WI38 (cell line): Measurements from ENCODE around the gene PSME4.

Experiments
- H3K4me3 ChIP-seq: 2 replicates; pipeline ENCODE4 v1.5.1; 2011; ENCODE audit warnings: low read depth, mild to moderate bottlenecking, control low read depth, low read length
- TF ChIP-seq, protein P1 (sequence below): IDR thresholded peaks from 2 replicates; pipeline ENCODE4 v1.5.1; 2012; ENCODE audit warnings: low read depth, mild to moderate bottlenecking, control low read depth, low read length

The PSME4 gene

DNA sequence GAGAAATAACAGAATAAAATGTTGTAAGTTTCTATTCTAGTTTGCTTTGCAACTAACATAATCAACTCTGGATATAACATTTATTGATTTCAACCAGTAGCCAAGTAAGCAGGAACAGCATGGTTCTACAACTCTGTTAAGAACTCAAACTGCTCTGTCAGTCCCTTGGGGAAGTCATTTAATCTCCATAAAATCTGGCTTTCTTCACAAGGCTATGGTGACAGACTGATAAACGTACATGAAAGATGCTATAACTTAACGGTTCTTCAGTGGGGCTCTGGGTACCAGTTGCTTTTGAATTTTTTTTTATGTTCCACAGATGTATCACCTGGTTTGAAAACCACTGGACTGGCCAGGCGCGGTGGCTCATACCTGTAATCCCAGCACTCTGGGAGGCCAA, 10.3 kb downstream of the PSME4 start:
- TF ChIP-seq, protein P1, sequence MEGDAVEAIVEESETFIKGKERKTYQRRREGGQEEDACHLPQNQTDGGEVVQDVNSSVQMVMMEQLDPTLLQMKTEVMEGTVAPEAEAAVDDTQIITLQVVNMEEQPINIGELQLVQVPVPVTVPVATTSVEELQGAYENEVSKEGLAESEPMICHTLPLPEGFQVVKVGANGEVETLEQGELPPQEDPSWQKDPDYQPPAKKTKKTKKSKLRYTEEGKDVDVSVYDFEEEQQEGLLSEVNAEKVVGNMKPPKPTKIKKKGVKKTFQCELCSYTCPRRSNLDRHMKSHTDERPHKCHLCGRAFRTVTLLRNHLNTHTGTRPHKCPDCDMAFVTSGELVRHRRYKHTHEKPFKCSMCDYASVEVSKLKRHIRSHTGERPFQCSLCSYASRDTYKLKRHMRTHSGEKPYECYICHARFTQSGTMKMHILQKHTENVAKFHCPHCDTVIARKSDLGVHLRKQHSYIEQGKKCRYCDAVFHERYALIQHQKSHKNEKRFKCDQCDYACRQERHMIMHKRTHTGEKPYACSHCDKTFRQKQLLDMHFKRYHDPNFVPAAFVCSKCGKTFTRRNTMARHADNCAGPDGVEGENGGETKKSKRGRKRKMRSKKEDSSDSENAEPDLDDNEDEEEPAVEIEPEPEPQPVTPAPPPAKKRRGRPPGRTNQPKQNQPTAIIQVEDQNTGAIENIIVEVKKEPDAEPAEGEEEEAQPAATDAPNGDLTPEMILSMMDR, result no peak
- no peak overlapping the region for H3K4me3 ChIP-seq

DNA sequence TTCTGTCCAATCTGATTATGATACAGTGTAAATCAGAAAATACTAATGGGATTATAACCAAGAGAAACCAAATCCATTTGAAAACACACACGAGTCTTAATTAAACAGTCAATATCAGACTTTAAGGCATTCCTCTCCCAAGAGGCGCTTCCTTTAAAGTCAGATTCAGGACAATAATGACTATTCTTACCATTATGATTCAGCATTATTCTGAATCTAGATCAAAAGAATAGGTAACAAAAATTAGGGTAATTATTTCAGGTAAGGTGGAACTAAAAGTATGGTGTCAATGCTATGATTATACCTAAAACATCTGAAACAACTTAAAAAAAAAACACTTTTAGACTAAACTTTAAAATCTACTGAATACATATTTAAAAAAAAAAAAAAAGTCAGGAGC, 12.3 kb downstream of the PSME4 start:
- H3K4me3 ChIP-seq, result no peak overlapping the region
- TF ChIP-seq, protein P1, result no peak

DNA sequence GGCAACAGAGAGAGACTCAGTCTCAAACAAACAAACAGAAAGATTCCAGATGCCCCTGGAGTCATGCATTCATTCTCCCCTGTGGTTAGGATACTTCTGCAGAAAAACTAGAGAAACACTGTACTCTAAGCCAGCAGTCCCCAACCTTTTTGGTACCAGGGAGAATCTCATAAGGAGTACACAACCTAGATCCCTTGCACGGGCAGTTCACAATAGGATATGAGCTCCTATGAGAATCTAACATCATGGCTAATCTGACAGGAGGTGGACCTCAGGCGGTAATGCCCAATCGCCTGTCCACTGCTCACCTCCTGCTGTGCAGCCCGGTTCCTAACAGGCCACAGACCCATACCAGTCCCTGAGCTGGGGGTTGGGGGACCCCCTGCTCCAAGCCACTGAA, 18.3 kb downstream of the PSME4 start:
- TF ChIP-seq, protein P1, result no peak

DNA sequence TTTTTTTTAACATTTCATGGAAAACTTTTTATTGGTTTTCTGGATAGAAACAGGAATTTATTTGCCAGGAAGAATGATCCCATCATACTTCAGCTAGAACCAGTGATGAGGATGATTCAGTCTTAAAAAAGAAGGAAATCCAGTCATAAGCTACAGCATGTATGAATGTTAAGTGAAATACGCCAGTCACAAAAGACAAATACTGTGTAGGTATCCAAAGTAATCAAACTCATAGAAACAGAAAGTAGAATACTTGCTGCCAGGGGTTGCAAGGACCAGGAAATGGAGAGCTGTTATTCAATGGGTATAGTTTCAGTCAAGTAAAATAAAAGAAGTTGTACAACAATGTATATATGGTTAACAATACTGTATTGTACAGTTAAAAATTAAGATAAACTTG, 21.3 kb downstream of the PSME4 start:
- TF ChIP-seq, protein P1, result no peak

More for the DNA sequence above, 18.3 kb downstream of the PSME4 start:
- no peak overlapping the region for H3K4me3 ChIP-seq

DNA sequence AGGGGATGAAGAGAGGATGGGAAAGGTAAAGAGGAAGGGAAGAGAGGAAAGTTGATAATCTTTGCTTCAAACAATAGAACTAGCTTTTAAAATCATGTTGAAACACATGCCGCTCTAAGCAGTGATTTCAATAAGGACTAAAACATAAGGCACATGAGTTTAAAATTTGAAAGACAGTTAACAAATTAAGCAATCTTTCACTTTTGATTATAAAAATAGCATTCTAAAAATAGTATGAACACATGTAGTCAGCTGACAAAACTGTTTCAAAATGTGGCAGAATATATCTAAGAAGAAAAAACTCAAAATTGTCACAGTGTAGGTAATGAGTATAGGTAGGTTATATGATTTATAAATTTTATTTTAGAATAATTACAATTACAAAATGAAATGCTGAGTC, 25.3 kb downstream of the PSME4 start:
- TF ChIP-seq, protein P1, result no peak
- no peak overlapping the region for H3K4me3 ChIP-seq

More for the DNA sequence above, 21.3 kb downstream of the PSME4 start:
- H3K4me3 ChIP-seq, result no peak overlapping the region

DNA sequence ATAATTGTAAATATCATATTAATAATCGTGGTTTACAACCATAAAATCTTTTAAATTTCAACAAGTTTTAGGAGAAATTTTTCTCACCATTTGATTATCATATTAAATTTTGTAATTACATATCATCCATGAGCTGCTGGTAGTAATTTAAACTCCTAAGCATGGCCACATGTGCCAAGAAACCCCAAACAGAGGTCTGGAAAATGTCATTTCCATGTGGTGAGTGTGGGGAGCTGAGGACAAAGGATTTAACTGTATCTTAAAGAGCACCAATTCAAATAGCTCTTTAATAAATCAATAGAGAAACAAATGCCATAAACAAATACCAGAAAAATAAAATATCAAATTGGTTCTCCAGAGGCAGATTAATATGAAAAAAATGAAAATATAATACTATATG, 26.3 kb downstream of the PSME4 start:
- no peak overlapping the region for H3K4me3 ChIP-seq
- TF ChIP-seq, protein P1, result no peak

DNA sequence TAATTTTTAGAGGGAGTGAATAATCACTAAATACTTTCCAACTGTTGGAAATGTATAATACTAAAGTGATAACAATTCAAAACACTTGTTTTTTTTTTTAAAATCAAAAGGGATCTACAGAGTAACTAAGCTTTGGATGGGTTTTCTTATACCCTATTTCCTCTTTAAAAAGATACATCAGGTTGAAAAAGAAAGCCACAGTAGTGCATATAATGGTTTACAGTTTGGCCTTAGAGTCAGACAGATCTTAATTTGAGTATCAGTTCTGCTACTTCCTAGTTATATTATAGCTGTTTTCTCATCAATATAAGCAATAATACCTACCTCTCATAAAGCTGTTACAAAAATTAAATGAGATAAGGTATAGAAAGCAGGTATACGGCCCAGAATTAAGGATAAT, 28.5 kb downstream of the PSME4 start:
- no peak overlapping the region for H3K4me3 ChIP-seq
- TF ChIP-seq, protein P1, result no peak
